Right lobe of liver (tissue), 6 donors: ENCODE results near the gene KAT7. TPM values are rescaled to one million over a fixed set of nuclear protein-coding genes. Genes with fewer than 3 reads are reported as not detected.

Source experiments
- ATAC-seq, 4 donors: fragments of 200-7000 bp; cut with Tn5 transposase; one replicate each; pipeline ENCODE4 v1.9.1; 2020; ENCODE audit warnings: mild to moderate bottlenecking in 4 of 4, moderate library complexity in 4 of 4
- DNase-seq, 3 donors: peaks; one replicate each; pipeline ENCODE4 v3.0.0-alpha.2; 2020
- H3K27ac ChIP-seq, 3 donors: fragments of 200-600 bp; one replicate each; pipeline ENCODE4 v1.8.0; 2022
- H3K27me3 ChIP-seq, 2 donors: fragments of 200-600 bp; one replicate each; pipeline ENCODE4 v1.8.0; 2022
- H3K36me3 ChIP-seq, 4 donors: fragments of 200-600 bp; sonication (generic) in 1 of 4; one replicate each; pipeline versions ENCODE4 v1.5.1 to v1.8.0; 2017 to 2022; ENCODE audit warnings: control low read depth in 1 of 4
- H3K4me1 ChIP-seq, 4 donors: fragments of 200-600 bp; sonication (generic) in 1 of 4; one replicate each; pipeline versions ENCODE4 v1.5.1 to v1.8.0; 2017 to 2022; ENCODE audit warnings: control low read depth in 1 of 4
- H3K4me3 ChIP-seq, 3 donors: fragments of 200-600 bp; one replicate each; pipeline ENCODE4 v1.8.0; 2022
- H3K9me3 ChIP-seq, 4 donors: fragments of 200-600 bp; sonication (generic) in 1 of 4; one replicate each; pipeline versions ENCODE4 v1.5.1 to v1.8.0; 2017 to 2022; ENCODE audit warnings: control low read depth in 1 of 4
- CTCF ChIP-seq, 4 donors: fragments of 200-600 bp in 3 of 4; fragments of 450-650 bp in 1 of 4; IDR thresholded peaks; one replicate each; pipeline versions ENCODE4 v1.5.1 to v1.8.0; 2016 to 2022; ENCODE audit warnings: antibody characterized with exemption in 4 of 4, mild to moderate bottlenecking in 2 of 4
- POLR2A ChIP-seq: fragments of 450-650 bp; IDR thresholded peaks from one replicate; pipeline ENCODE4 v1.6.1; 2017; ENCODE audit warnings: antibody characterized with exemption, mild to moderate bottlenecking
- WGBS: methylation state at CpG from one replicate; pipeline ENCODE4 v1.1.6; 2018; ENCODE audit warnings: low coverage, low lambda C conversion rate; ENCODE audit not compliant: insufficient coverage; ENCODE audit errors: missing lambda C conversion rate; 5-methylcytosine and 5-hydroxymethylcytosine counted together
- intact Hi-C, 2 donors: fragments of 100-400 bp; cut with DNase I; formaldehyde crosslinking; loops; one replicate each; pipeline versions ENCODE4 v1.11.2 to v1.14.1; 2022
- total RNA-seq, 6 experiments: library from RNA; depleted of rRNA in 2 of 6; stranded (reverse); fragments of >200 nt in 2 of 6; fragmentation: NEBNext Ultra II Directional in 3 of 6; extraction: Animal tissue kit (Norgen Biotek cat#: 25700) in 3 of 6; gene quantifications; one replicate each; pipeline versions ENCODE4 v1.1.0 to v1.2.4, GENCODE V29; 2016 to 2023
- donor health status: DM: no; HTN: yes; CAD: no.
- donor health status: DM: no; HTN: no; CAD: no.
- donor health status: DM: no; HTN: no; CAD: no.
- donor health status: DM: no; HTN: yes; CAD: no.
- donor health status: DM: no; HTN: yes; CAD: no.

Gene KAT7
- total RNA-seq, 6 experiments from 2014 or later: 10.8 to 21.3 (median 15.2) TPM

GRCh38 chr17:49748223-49748622, 40.3 kb upstream of the KAT7 start:
- Histone ChIP-seq H3K36me3 (no peaks in the 10 kb centered on the region), H3K27ac (peak overlapping the region in 2 of 3 donors; percentile 19 to 27), H3K9me3 (no peaks in the 10 kb centered on the region), H3K27me3 (no peaks in the 10 kb centered on the region), H3K4me3 (no peak overlapping the region), H3K4me1 (peaks cover 0 to 32% (median 14%) of the 10 kb centered on the region in 4 donors)
- DNase-seq (no peak), ATAC-seq (no peak)
- WGBS: 82% methylated on average over 3 of the region's 3 CpGs
- TF ChIP-seq CTCF (IDR thresholded peaks at IDR 0.05) (no peak), POLR2A (no peak)
- intact Hi-C loops: no loop called here

- H3K4me1 ChIP-seq: peaks cover 0 to 32% (median 14%) of the 10 kb centered on the region in 4 donors
- H3K27ac ChIP-seq: no peak overlapping the region
- DNase-seq: no peak
- no peaks in the 10 kb centered on the region for H3K36me3 ChIP-seq
- no peak overlapping the region for H3K4me3 ChIP-seq
- peak in 3 of 4 donors; percentile 12 to 34 (median 20) for ATAC-seq
- intact Hi-C loops: no loop called here
- WGBS: 76% methylated on average over 7 of the region's 7 CpGs
- TF ChIP-seq POLR2A (no peak), CTCF (IDR thresholded peaks at IDR 0.05) (no peak)
- no peaks in the 10 kb centered on the region for H3K27me3 ChIP-seq
- no peaks in the 10 kb centered on the region for H3K9me3 ChIP-seq
These were observed 39.7 kb upstream of the KAT7 start for GRCh38 chr17:49748791-49749190.

GRCh38 chr17:49749730-49750129, 38.8 kb upstream of the KAT7 start:
- 76% methylated on average over 2 of the region's 3 CpGs for WGBS
- DNase-seq (no peak), ATAC-seq (no peak)
- Histone ChIP-seq H3K4me1 (peaks cover 0 to 29% (median 10%) of the 10 kb centered on the region in 4 donors), H3K4me3 (no peak overlapping the region), H3K9me3 (no peaks in the 10 kb centered on the region), H3K27me3 (no peaks in the 10 kb centered on the region), H3K36me3 (no peaks in the 10 kb centered on the region), H3K27ac (no peak overlapping the region)
- TF ChIP-seq CTCF (IDR thresholded peaks at IDR 0.05): no peak
- TF ChIP-seq POLR2A: no peak
- intact Hi-C loops: no loop called here

GRCh38 chr17:49752508-49752907, 36.0 kb upstream of the KAT7 start:
- H3K27me3 ChIP-seq: no peaks in the 10 kb centered on the region
- H3K4me3 ChIP-seq: no peak overlapping the region
- ATAC-seq: no peak
- H3K4me1 ChIP-seq: peaks cover 0 to 15% (median 2%) of the 10 kb centered on the region in 4 donors
- no peak overlapping the region for H3K27ac ChIP-seq
- TF ChIP-seq POLR2A (no peak), CTCF (IDR thresholded peaks at IDR 0.05) (no peak)
- DNase-seq: no peak
- H3K9me3 ChIP-seq: no peaks in the 10 kb centered on the region
- intact Hi-C loops: no loop called here
- 83% methylated on average over 3 of the region's 3 CpGs for WGBS
- no peaks in the 10 kb centered on the region for H3K36me3 ChIP-seq

- Histone ChIP-seq H3K27ac (no peak overlapping the region), H3K27me3 (no peaks in the 10 kb centered on the region), H3K4me1 (peaks cover 0 to 3% (median 0%) of the 10 kb centered on the region in 4 donors), H3K4me3 (no peak overlapping the region), H3K9me3 (no peaks in the 10 kb centered on the region), H3K36me3 (no peaks in the 10 kb centered on the region)
- DNase-seq (no peak), ATAC-seq (peak in 3 of 4 donors; percentile 36 to 56 (median 48))
- intact Hi-C loops: no loop called here
- TF ChIP-seq POLR2A (no peak), CTCF (IDR thresholded peaks at IDR 0.05) (no peak)
- 80% methylated on average over 8 of the region's 8 CpGs for WGBS
These were observed 34.5 kb upstream of the KAT7 start for GRCh38 chr17:49753959-49754391.
